AG08396 (cell line): Measurements from ENCODE around the gene DTYMK.

Source experiments
- DNase-seq: peaks from one replicate; pipeline ENCODE4 v3.0.0; 2012; ENCODE audit warnings: low spot score, mixed read lengths

DTYMK gene

GRCh38 chr2:241645915-241646645, 40.5 kb downstream of the DTYMK start:
- no peak for DNase-seq

- DNase-seq, result no peak
These were observed 41.3 kb downstream of the DTYMK start for GRCh38 chr2:241645056-241645914.

GRCh38 chr2:241641631-241642030, 45.0 kb downstream of the DTYMK start:
- no peak for DNase-seq

- DNase-seq, result no peak
These were observed 46.3 kb downstream of the DTYMK start for GRCh38 chr2:241640165-241640795.

- DNase-seq, result no peak
These were observed 47.2 kb downstream of the DTYMK start for GRCh38 chr2:241639385-241639784.

- no peak for DNase-seq
These were observed 47.7 kb downstream of the DTYMK start for GRCh38 chr2:241638940-241639339.

GRCh38 chr2:241637795-241638660, 48.6 kb downstream of the DTYMK start:
- peak; percentile 74 for DNase-seq

GRCh38 chr2:241637018-241637794, 49.4 kb downstream of the DTYMK start, which contains the start of the genes ATG4B and THAP4:
Gene ATG4B (plus strand): TSS chr2:241637693. CDS start chr2:241637715, 22 bp downstream.
Gene THAP4 (minus strand): TSS chr2:241637158. CDS start chr2:241637017, 141 bp downstream.
- peak; percentile 94 for DNase-seq

- DNase-seq, result peak; percentile 67
These were observed 50.2 kb downstream of the DTYMK start for GRCh38 chr2:241636182-241637017.

- no peak for DNase-seq
These were observed 50.9 kb downstream of the DTYMK start for GRCh38 chr2:241635756-241636155.

GRCh38 chr2:241633561-241633960, 53.1 kb downstream of the DTYMK start:
- DNase-seq, result no peak

GRCh38 chr2:241632478-241633325, 53.9 kb downstream of the DTYMK start:
- no peak for DNase-seq

- peak; percentile 80 for DNase-seq
These were observed 56.7 kb downstream of the DTYMK start for GRCh38 chr2:241629762-241630435.

- no peak for DNase-seq
These were observed 58.9 kb downstream of the DTYMK start for GRCh38 chr2:241627675-241628074.
